ENCODE data around the gene MTMR10.
A peak's percentile ranks its signal among the peaks of the same experiment; 100 is the strongest.

MTMR10 gene

GRCh38 chr15:30922480-30923311 is 68.7 kb downstream of the MTMR10 start:
- no peak for DNase-seq (ENCODE audit: extremely low read depth in 1 of 2, low read depth in 1 of 2)

GRCh38 chr15:30921781-30922479 is 69.5 kb downstream of the MTMR10 start:
- no peak for DNase-seq (ENCODE audit: extremely low read depth in 1 of 2, low read depth in 1 of 2)

- no peak for DNase-seq (ENCODE audit: extremely low read depth in 1 of 2, low read depth in 1 of 2)
Measured at GRCh38 chr15:30921106-30921505, 70.3 kb downstream of the MTMR10 start.

GRCh38 chr15:30919877-30920550 is 71.4 kb downstream of the MTMR10 start:
- no peak for DNase-seq (ENCODE audit: extremely low read depth in 1 of 2, low read depth in 1 of 2)

- DNase-seq (ENCODE audit: extremely low read depth in 1 of 2, low read depth in 1 of 2), result no peak
Measured at GRCh38 chr15:30918366-30918765, 73.1 kb downstream of the MTMR10 start.

GRCh38 chr15:30917675-30918074 is 73.8 kb downstream of the MTMR10 start:
- DNase-seq (ENCODE audit: extremely low read depth in 1 of 2, low read depth in 1 of 2), result no peak

- no peak for DNase-seq (ENCODE audit: extremely low read depth in 1 of 2, low read depth in 1 of 2)
Measured at GRCh38 chr15:30917013-30917412, 74.4 kb downstream of the MTMR10 start.

- no peak for DNase-seq (ENCODE audit: extremely low read depth in 1 of 2, low read depth in 1 of 2)
Measured at GRCh38 chr15:30913761-30914160, 77.7 kb downstream of the MTMR10 start.

- DNase-seq (ENCODE audit: extremely low read depth in 1 of 2, low read depth in 1 of 2), result no peak
Measured at GRCh38 chr15:30906366-30906765, 85.1 kb downstream of the MTMR10 start.

GRCh38 chr15:30905821-30906220 is 85.6 kb downstream of the MTMR10 start:
- DNase-seq (ENCODE audit: extremely low read depth in 1 of 2, low read depth in 1 of 2), result no peak

GRCh38 chr15:30904812-30905211 is 86.6 kb downstream of the MTMR10 start:
- no peak for DNase-seq (ENCODE audit: extremely low read depth in 1 of 2, low read depth in 1 of 2)

GRCh38 chr15:30903497-30904187 is 87.8 kb downstream of the MTMR10 start, which contains the start of gene FAN1:
Gene FAN1, plus strand, starts transcription at chr15:30903915. Its CDS starts 749 bp downstream, at chr15:30904664.
- DNase-seq (ENCODE audit: extremely low read depth in 1 of 2, low read depth in 1 of 2), result peak; percentile 59 to 71

- no peak for DNase-seq (ENCODE audit: extremely low read depth in 1 of 2, low read depth in 1 of 2)
Measured at GRCh38 chr15:30901889-30902288, 89.5 kb downstream of the MTMR10 start.

- DNase-seq (ENCODE audit: extremely low read depth in 1 of 2, low read depth in 1 of 2), result no peak
Measured at GRCh38 chr15:30896211-30896606, 95.2 kb downstream of the MTMR10 start.

- DNase-seq (ENCODE audit: extremely low read depth in 1 of 2, low read depth in 1 of 2), result no peak
Measured at GRCh38 chr15:30895461-30896210, 95.8 kb downstream of the MTMR10 start.

GRCh38 chr15:30889196-30889595 is 102.2 kb downstream of the MTMR10 start:
- DNase-seq (ENCODE audit: extremely low read depth in 1 of 2, low read depth in 1 of 2), result no peak

All from stimulated activated CD8-positive, alpha-beta memory T cell treated with anti-CD3 and anti-CD28 coated beads, Interleukin-7, amount 100 ng/mL, for 48 hours (primary cell).